GM23338 (cell line): Measurements from ENCODE around the gene LGALS7. TPM values are rescaled to one million over a fixed set of nuclear protein-coding genes. Genes with fewer than 3 reads are reported as not detected.

ENCODE experiments used
- ATAC-seq: fragments of 200-7000 bp; cut with Tn5 transposase; 3 replicates; pipeline ENCODE4 v1.9.1; 2020
- DNase-seq: peaks from one replicate; pipeline ENCODE4 v3.0.0-alpha.2; 2015; ENCODE audit warnings: low spot score
- H2AFZ ChIP-seq: fragments of 200-600 bp; sonication (generic); 2 replicates; pipeline ENCODE4 v1.8.0; 2016; ENCODE audit warnings: antibody characterized with exemption, mild to moderate bottlenecking, moderate library complexity
- H3F3A ChIP-seq: fragments of 200-600 bp; sonication (generic); replicated peaks from 2 replicates; pipeline ENCODE4 v1.8.0; 2017; ENCODE audit warnings: antibody characterized with exemption, mixed run types, low read depth
- H3K27ac ChIP-seq: fragments of 200-600 bp; sonication (generic); 2 replicates; pipeline ENCODE4 v1.6.1; 2016; ENCODE audit warnings: low read depth
- H3K27me3 ChIP-seq: fragments of 200-600 bp; sonication (generic); 2 replicates; pipeline ENCODE4 v1.8.0; 2016; ENCODE audit warnings: mild to moderate bottlenecking, mixed run types, moderate library complexity; ENCODE audit not compliant: insufficient read depth
- H3K36me3 ChIP-seq: fragments of 200-600 bp; sonication (generic); 2 replicates; pipeline ENCODE4 v1.8.0; 2016; ENCODE audit warnings: mild to moderate bottlenecking; ENCODE audit not compliant: insufficient read depth
- H3K4me1 ChIP-seq: fragments of 200-600 bp; sonication (generic); 2 replicates; pipeline ENCODE4 v1.8.0; 2016; ENCODE audit warnings: mild to moderate bottlenecking, moderate library complexity; ENCODE audit not compliant: insufficient read depth
- H3K4me2 ChIP-seq: fragments of 200-600 bp; sonication (generic); 2 replicates; pipeline ENCODE4 v1.7.1; 2017; ENCODE audit warnings: mixed run types
- H3K4me3 ChIP-seq: fragments of 200-600 bp; sonication (generic); 2 replicates; pipeline ENCODE4 v1.6.1; 2016; ENCODE audit warnings: mixed run types
- H3K79me2 ChIP-seq: fragments of 200-600 bp; sonication (generic); replicated peaks from 2 replicates; pipeline ENCODE4 v1.8.0; 2017; ENCODE audit warnings: mild to moderate bottlenecking; ENCODE audit not compliant: insufficient read depth
- H3K9me2 ChIP-seq: fragments of 200-600 bp; sonication (generic); 2 replicates; pipeline ENCODE4 v1.8.0; 2017; ENCODE audit not compliant: insufficient read depth
- H4K20me1 ChIP-seq: fragments of 200-600 bp; sonication (generic); replicated peaks from 2 replicates; pipeline ENCODE4 v1.8.0; 2017; ENCODE audit warnings: mild to moderate bottlenecking; ENCODE audit not compliant: insufficient read depth
- H3K27ac Mint-ChIP-seq: 2 replicates; pipeline ENCODE4 v1.8.0; 2020; ENCODE audit warnings: inconsistent platforms, mild to moderate bottlenecking, moderate library complexity, mixed read lengths
- H3K27me3 Mint-ChIP-seq: 3 replicates; pipeline ENCODE4 v1.8.0; 2022; ENCODE audit warnings: low read depth, mild to moderate bottlenecking, moderate library complexity, mixed read lengths, inconsistent platforms; ENCODE audit not compliant: insufficient read depth, poor library complexity
- H3K36me3 Mint-ChIP-seq: 3 replicates; pipeline ENCODE4 v1.8.0; 2021; ENCODE audit warnings: low read depth, mild to moderate bottlenecking, inconsistent platforms, moderate library complexity, mixed read lengths
- H3K4me1 Mint-ChIP-seq: 3 replicates; pipeline ENCODE4 v1.8.0; 2020; ENCODE audit warnings: mild to moderate bottlenecking, inconsistent platforms, mixed read lengths
- H3K4me3 Mint-ChIP-seq: 3 replicates; pipeline ENCODE4 v1.8.0; 2021; ENCODE audit warnings: moderate library complexity, mild to moderate bottlenecking, inconsistent platforms, mixed read lengths
- H3K9me3 Mint-ChIP-seq: 3 replicates; pipeline ENCODE4 v1.8.0; 2020; ENCODE audit warnings: moderate library complexity, mild to moderate bottlenecking, inconsistent platforms, mixed read lengths
- CREB1 ChIP-seq: fragments of 250-450 bp; sonication (Bioruptor Pico); IDR thresholded peaks from 2 replicates; pipeline ENCODE4 v1.5.0; 2020; ENCODE audit warnings: low read depth, mild to moderate bottlenecking, moderate library complexity
- CTCF ChIP-seq, 2 experiments: fragments of 200-600 bp in 1 of 2; sonication (generic) in 1 of 2; conservative IDR thresholded peaks; 2 replicates each; pipeline versions ENCODE4 v1.5.1 to v1.6.1; 2016 to 2017; ENCODE audit warnings: antibody characterized with exemption in 2 of 2, low read depth in 2 of 2, mild to moderate bottlenecking in 2 of 2, moderate library complexity in 1 of 2
- ETS1 ChIP-seq: IDR thresholded peaks from 2 replicates; pipeline ENCODE4 v1.6.1; 2016; ENCODE audit warnings: antibody characterized with exemption
- EZH2 ChIP-seq: fragments of 200-600 bp; sonication (generic); IDR thresholded peaks from one replicate; pipeline ENCODE4 v1.8.0; 2017; ENCODE audit warnings: antibody characterized with exemption, mild to moderate bottlenecking, low read depth; ENCODE audit not compliant: unreplicated experiment
- EZH2phosphoT487 ChIP-seq: fragments of 200-600 bp; sonication (generic); IDR thresholded peaks from one replicate; pipeline ENCODE4 v1.8.1; 2018; ENCODE audit warnings: antibody characterized with exemption; ENCODE audit not compliant: unreplicated experiment
- JUNB ChIP-seq: IDR thresholded peaks from one replicate; pipeline ENCODE4 v1.6.1; 2016; ENCODE audit warnings: antibody characterized with exemption; ENCODE audit not compliant: unreplicated experiment
- NANOG ChIP-seq: IDR thresholded peaks from 2 replicates; pipeline ENCODE4 v1.6.1; 2016; ENCODE audit warnings: antibody characterized with exemption, borderline replicate concordance
- POLR2AphosphoS5 ChIP-seq: IDR thresholded peaks from 2 replicates; pipeline ENCODE4 v1.6.1; 2016; ENCODE audit warnings: antibody characterized with exemption, low read depth
- REST ChIP-seq: IDR thresholded peaks from one replicate; pipeline ENCODE4 v1.6.1; 2018; ENCODE audit warnings: antibody characterized with exemption; ENCODE audit not compliant: unreplicated experiment
- STAT1 ChIP-seq: IDR thresholded peaks from one replicate; pipeline ENCODE4 v1.6.1; 2016; ENCODE audit warnings: antibody characterized with exemption; ENCODE audit not compliant: unreplicated experiment
- ZNF114 ChIP-seq: fragments of 250-450 bp; sonication (Bioruptor Pico); IDR thresholded peaks from 2 replicates; pipeline ENCODE4 v1.5.0; 2020; ENCODE audit warnings: mild to moderate bottlenecking, moderate library complexity
- ZNF331 ChIP-seq: fragments of 250-450 bp; sonication (Bioruptor Pico); IDR thresholded peaks from 2 replicates; pipeline ENCODE4 v1.5.0; 2020; ENCODE audit warnings: low read depth, mild to moderate bottlenecking, moderate library complexity
- polyA plus RNA-seq: library from polyadenylated mRNA; unstranded; fragments of >200 nt; fragmentation: Nextera tagmentation; extraction: Ambion mirVana; gene quantifications from 2 replicates; pipeline ENCODE4 v1.2.1, GENCODE V29; 2016
- total RNA-seq: library from RNA; depleted of rRNA; stranded (reverse); fragments of >200 nt; shearing (Covaris generic); gene quantifications from 2 replicates; pipeline ENCODE4 v1.2.3, GENCODE V29; 2014

Gene LGALS7
- total and polyA plus RNA-seq, 2 experiments from 2014 or later = 1.6 TPM; not detected in 1

GRCh38 chr19:38723990-38724854, 49.1 kb downstream of the LGALS7 start (continued):
- TF ChIP-seq REST (no peak), JUNB (no peak), EZH2 (no peak), NANOG (no peak), CTCF (conservative IDR thresholded peaks at IDR 0.05; ENCODE audit: low read depth in 2 of 2) (no peak), POLR2AphosphoS5 (no peak), CREB1 (CRISPR knock-in tag) (no peak)

GRCh38 chr19:38723606-38723965, 49.7 kb downstream of the LGALS7 start:
- H3K4me3 Mint-ChIP-seq = no peak overlapping the region
- Histone ChIP-seq H3K9me2 (no peaks in the 10 kb centered on the region), H3K36me3 (peaks cover 31% of the 10 kb centered on the region), H3K4me3 (no peak overlapping the region), H3K4me1 (no peaks in the 10 kb centered on the region), H4K20me1 (peaks cover 2% of the 10 kb centered on the region; the same call in 1 of the 2 replicates), H3K27me3 (no peaks in the 10 kb centered on the region), H3K79me2 (no peaks in the 10 kb centered on the region), H3F3A (peaks cover 17% of the 10 kb centered on the region; the same call in 1 of the 2 replicates), H2AFZ (no peak overlapping the region), H3K27ac (no peak overlapping the region), H3K4me2 (no peak overlapping the region)
- H3K27me3 Mint-ChIP-seq = peaks cover 19% of the 10 kb centered on the region
- H3K9me3 Mint-ChIP-seq = no peaks in the 10 kb centered on the region
- H3K4me1 Mint-ChIP-seq = 0 out of 3 replicates have a peak, but pooled peaks cover 2% of the 10 kb centered on the region
- DNase-seq (no peak), ATAC-seq (no peak)
- peaks cover 73% of the 10 kb centered on the region for H3K36me3 Mint-ChIP-seq
- TF ChIP-seq EZH2 (no peak), ETS1 (no peak), EZH2phosphoT487 (no peak), STAT1 (no peak), ZNF331 (CRISPR knock-in tag) (no peak), POLR2AphosphoS5 (no peak), ZNF114 (no peak), CREB1 (CRISPR knock-in tag) (no peak)
- H3K27ac Mint-ChIP-seq = no peak overlapping the region
